ENCODE results near the gene PTPRN2.

GRCh38 chr7:158286210-158286609 lies 301.4 kb downstream of the PTPRN2 start:
- TF ChIP-seq CTCF (IDR thresholded peaks at IDR 0.05) (no peak), TCF7L2 (IDR thresholded peaks at IDR 0.05; ENCODE audit: low read depth, low read length) (no peak), POLR2AphosphoS5 (IDR thresholded peaks at IDR 0.05; ENCODE audit: low read depth, low read length) (no peak)
